Stomach smooth muscle (tissue), 2 donors: ENCODE data around the gene GTF3C4.

Experiments used
- H3K27ac ChIP-seq: one replicate; pipeline ENCODE4 v1.7.0; 2013; ENCODE audit warnings: mild to moderate bottlenecking, low read length, inconsistent platforms
- H3K27me3 ChIP-seq, 2 donors: one replicate each; pipeline ENCODE4 v1.7.0; 2013; ENCODE audit warnings: low read length in 2 of 2; ENCODE audit not compliant: insufficient read depth in 2 of 2, control insufficient read depth in 1 of 2
- H3K36me3 ChIP-seq, 2 donors: one replicate each; pipeline ENCODE4 v1.7.0; 2013; ENCODE audit warnings: low read length in 2 of 2; ENCODE audit not compliant: control insufficient read depth in 2 of 2, insufficient read depth in 2 of 2
- H3K4me1 ChIP-seq: one replicate; pipeline ENCODE4 v1.7.0; 2013; ENCODE audit warnings: low read length; ENCODE audit not compliant: control insufficient read depth, insufficient read depth
- H3K4me3 ChIP-seq, 2 donors: one replicate each; pipeline ENCODE4 v1.7.0; 2013; ENCODE audit warnings: low read length in 2 of 2
- H3K9ac ChIP-seq, 2 donors: one replicate each; pipeline ENCODE4 v1.7.0; 2013; ENCODE audit warnings: low read length in 2 of 2, mild to moderate bottlenecking in 1 of 2
- H3K9me3 ChIP-seq, 2 donors: one replicate each; pipeline ENCODE4 v1.7.0; 2013; ENCODE audit warnings: low read length in 2 of 2; ENCODE audit not compliant: control insufficient read depth in 2 of 2
- donor health status: healthy.
- donor health status: Pancreatic carcinoma.

The GTF3C4 gene

GRCh38 chr9:132670457-132671391, at the start of gene GTF3C4:
Gene GTF3C4 (plus strand): TSS chr9:132670464. CDS start chr9:132670599, 135 bp downstream.
- Histone ChIP-seq H3K4me1 (peaks cover 21% of the 10 kb centered on the region), H3K36me3 (no peaks in the 10 kb centered on the region), H3K9ac (peak within 1 kb of the TSS; percentile 98 to 99), H3K27ac (peak within 1 kb of the TSS; percentile 98), H3K27me3 (no peaks in the 10 kb centered on the region), H3K4me3 (peak within 1 kb of the TSS; percentile 93 to 98), H3K9me3 (no peaks in the 10 kb centered on the region)

- peaks cover 10 to 12% of the 10 kb centered on the region in 2 donors for H3K36me3 ChIP-seq
- no peak overlapping the region for H3K27ac ChIP-seq
- no peak overlapping the region for H3K9ac ChIP-seq
- H3K9me3 ChIP-seq: no peaks in the 10 kb centered on the region
- no peak overlapping the region for H3K4me3 ChIP-seq
- H3K4me1 ChIP-seq: peaks cover 7% of the 10 kb centered on the region
- H3K27me3 ChIP-seq: no peaks in the 10 kb centered on the region
Observed at GRCh38 chr9:132622159-132622558, 48.1 kb upstream of the GTF3C4 start.

GRCh38 chr9:132626285-132626684, 44.0 kb upstream of the GTF3C4 start:
- no peak overlapping the region for H3K9ac ChIP-seq

GRCh38 chr9:132627106-132627505, 43.2 kb upstream of the GTF3C4 start:
- Histone ChIP-seq H3K9me3 (no peaks in the 10 kb centered on the region), H3K27me3 (no peaks in the 10 kb centered on the region), H3K4me3 (no peak overlapping the region), H3K4me1 (peaks cover 3% of the 10 kb centered on the region), H3K27ac (no peak overlapping the region), H3K9ac (no peak overlapping the region), H3K36me3 (peaks cover 30 to 40% of the 10 kb centered on the region in 2 donors)

More at GRCh38 chr9:132626285-132626684, 44.0 kb upstream of the GTF3C4 start:
- H3K9me3 ChIP-seq: no peaks in the 10 kb centered on the region
- no peaks in the 10 kb centered on the region for H3K27me3 ChIP-seq
- H3K27ac ChIP-seq: no peak overlapping the region
- no peak overlapping the region for H3K4me3 ChIP-seq
- peaks cover 30 to 40% of the 10 kb centered on the region in 2 donors for H3K36me3 ChIP-seq
- H3K4me1 ChIP-seq: peaks cover 7% of the 10 kb centered on the region

GRCh38 chr9:132627594-132627993, 42.7 kb upstream of the GTF3C4 start:
- H3K27ac ChIP-seq: no peak overlapping the region
- no peak overlapping the region for H3K9ac ChIP-seq
- peaks cover 3% of the 10 kb centered on the region for H3K4me1 ChIP-seq
- no peak overlapping the region for H3K4me3 ChIP-seq
- H3K27me3 ChIP-seq: no peaks in the 10 kb centered on the region
- H3K9me3 ChIP-seq: no peaks in the 10 kb centered on the region
- peaks cover 30 to 40% of the 10 kb centered on the region in 2 donors for H3K36me3 ChIP-seq

DNA sequence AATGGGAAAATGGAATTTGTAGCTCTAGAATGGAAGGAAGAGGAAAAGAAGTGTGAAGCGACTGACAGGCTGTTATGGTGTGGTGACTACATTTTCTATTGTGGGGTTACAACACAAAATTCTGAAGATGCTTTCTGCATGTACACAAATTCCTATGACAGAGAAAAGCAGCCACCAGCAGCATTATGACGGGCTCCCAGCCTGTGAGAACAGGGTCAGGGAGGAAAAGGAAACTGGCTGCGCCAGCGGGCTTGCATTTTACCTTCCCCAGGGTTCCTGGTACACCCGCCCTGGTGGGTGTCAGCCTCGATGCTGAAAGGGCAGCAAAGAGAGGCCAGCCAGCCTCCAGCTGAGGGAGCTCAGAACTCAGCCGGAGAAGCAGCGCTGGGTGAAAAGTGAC, 41.5 kb upstream of the GTF3C4 start:
- Histone ChIP-seq H3K36me3 (peaks cover 30 to 40% of the 10 kb centered on the region in 2 donors), H3K4me3 (no peak overlapping the region)

DNA sequence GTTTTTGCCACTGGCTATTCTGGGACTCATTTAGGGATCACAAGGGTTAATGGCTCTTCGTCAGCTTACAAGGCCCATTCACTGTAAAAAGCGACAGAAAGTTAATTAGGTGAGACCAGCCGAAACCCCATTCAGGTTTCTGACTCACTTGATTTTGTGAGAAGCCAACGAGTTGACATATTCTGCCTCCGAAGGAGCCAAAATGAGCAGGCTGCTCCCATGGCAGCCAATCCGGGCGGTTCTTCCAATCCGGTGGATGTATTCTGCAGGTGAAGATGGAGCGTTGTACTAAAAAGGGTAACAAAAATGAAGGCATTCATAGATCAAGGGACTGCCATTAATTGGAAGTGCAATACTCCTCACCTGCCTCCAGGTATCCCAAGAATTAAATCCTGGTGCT, 40.1 kb upstream of the GTF3C4 start:
- Histone ChIP-seq H3K9ac (no peak overlapping the region), H3K9me3 (no peaks in the 10 kb centered on the region), H3K27me3 (no peaks in the 10 kb centered on the region), H3K4me3 (no peak overlapping the region), H3K36me3 (peaks cover 27 to 39% of the 10 kb centered on the region in 2 donors), H3K27ac (no peak overlapping the region), H3K4me1 (peaks cover 3% of the 10 kb centered on the region)

More for the DNA sequence above, 41.5 kb upstream of the GTF3C4 start:
- H3K9ac ChIP-seq: no peak overlapping the region
- peaks cover 3% of the 10 kb centered on the region for H3K4me1 ChIP-seq
- no peak overlapping the region for H3K27ac ChIP-seq
- no peaks in the 10 kb centered on the region for H3K9me3 ChIP-seq
- no peaks in the 10 kb centered on the region for H3K27me3 ChIP-seq

- no peaks in the 10 kb centered on the region for H3K9me3 ChIP-seq
- no peaks in the 10 kb centered on the region for H3K27me3 ChIP-seq
- H3K4me3 ChIP-seq: no peak overlapping the region
- H3K27ac ChIP-seq: no peak overlapping the region
- no peak overlapping the region for H3K9ac ChIP-seq
- H3K36me3 ChIP-seq: peaks cover 27 to 38% of the 10 kb centered on the region in 2 donors
- peaks cover 3% of the 10 kb centered on the region for H3K4me1 ChIP-seq
Observed at GRCh38 chr9:132630811-132631210, 39.5 kb upstream of the GTF3C4 start.

- Histone ChIP-seq H3K4me3 (no peak overlapping the region), H3K9ac (no peak overlapping the region), H3K27ac (no peak overlapping the region), H3K27me3 (no peaks in the 10 kb centered on the region), H3K9me3 (no peaks in the 10 kb centered on the region), H3K4me1 (peaks cover 2% of the 10 kb centered on the region), H3K36me3 (peaks cover 27 to 39% of the 10 kb centered on the region in 2 donors)
Observed at GRCh38 chr9:132631280-132631679, 39.0 kb upstream of the GTF3C4 start.

- H3K27me3 ChIP-seq: no peaks in the 10 kb centered on the region
- no peak overlapping the region for H3K4me3 ChIP-seq
- H3K9me3 ChIP-seq: no peaks in the 10 kb centered on the region
- peaks cover 2% of the 10 kb centered on the region for H3K4me1 ChIP-seq
- no peak overlapping the region for H3K9ac ChIP-seq
- no peak overlapping the region for H3K27ac ChIP-seq
- peaks cover 27 to 37% of the 10 kb centered on the region in 2 donors for H3K36me3 ChIP-seq
Observed at GRCh38 chr9:132631685-132632084, 38.6 kb upstream of the GTF3C4 start.
